Keratinocyte (primary cell): ENCODE results near the gene CR1L. TPM values are rescaled to one million over a fixed set of nuclear protein-coding genes. Genes with fewer than 3 reads are reported as not detected.
A peak's percentile ranks its signal among the peaks of the same experiment; 100 is the strongest.

Experiments
- DNase-seq: peaks from one replicate; pipeline ENCODE4 v3.0.0-alpha.2; 2011; ENCODE audit warnings: low read depth, missing footprints, low spot score
- FAIRE-seq: peaks from 2 replicates; lab custom pipeline; 2011; peaks lifted over from hg19 to GRCh38; lab: Jason Lieb, UNC
- H2AFZ ChIP-seq: 2 replicates; pipeline ENCODE4 v1.6.0; 2012; ENCODE audit warnings: low read length, control low read depth, inconsistent platforms; ENCODE audit not compliant: control insufficient read depth
- H3K27ac ChIP-seq: 2 replicates; pipeline ENCODE4 v1.5.1; 2011; ENCODE audit warnings: low read length; ENCODE audit not compliant: control insufficient read depth, insufficient read depth
- H3K27me3 ChIP-seq: 3 replicates; pipeline ENCODE4 v1.6.0; 2011; ENCODE audit warnings: low read length; ENCODE audit not compliant: control insufficient read depth, insufficient read depth; ENCODE audit errors: extremely low read depth
- H3K36me3 ChIP-seq, 2 experiments: 2 replicates in 1 of 2; 3 replicates in 1 of 2; pipeline ENCODE4 v1.5.1; 2011; ENCODE audit warnings: low read length in 2 of 2, mild to moderate bottlenecking in 1 of 2; ENCODE audit not compliant: control insufficient read depth in 2 of 2, insufficient read depth in 2 of 2; ENCODE audit errors: extremely low read depth in 1 of 2
- H3K4me1 ChIP-seq: 3 replicates; pipeline ENCODE4 v1.5.1; 2011; ENCODE audit warnings: low read length; ENCODE audit not compliant: control insufficient read depth, insufficient read depth; ENCODE audit errors: extremely low read depth
- H3K4me2 ChIP-seq: 3 replicates; pipeline ENCODE4 v1.6.0; 2011; ENCODE audit warnings: low read depth, low read length; ENCODE audit not compliant: control insufficient read depth, insufficient read depth; ENCODE audit errors: extremely low read depth
- H3K4me3 ChIP-seq, 3 experiments: fragments of 200-600 bp in 1 of 3; sonication (generic) in 1 of 3; 2 replicates in 2 of 3; 3 replicates in 1 of 3; pipeline ENCODE4 v1.5.1; 2011 to 2016; ENCODE audit warnings: low read length in 3 of 3, mild to moderate bottlenecking in 3 of 3, control low read depth in 2 of 3, inconsistent platforms in 1 of 3, low read depth in 1 of 3, mixed read lengths in 1 of 3, mixed run types in 1 of 3, moderate library complexity in 1 of 3; ENCODE audit not compliant: control insufficient read depth in 2 of 3, insufficient read depth in 2 of 3; ENCODE audit errors: extremely low read depth in 1 of 3
- H3K79me2 ChIP-seq: 2 replicates; pipeline ENCODE4 v1.6.0; 2012; ENCODE audit warnings: low read length; ENCODE audit not compliant: control insufficient read depth, insufficient read depth
- H3K9ac ChIP-seq: 3 replicates; pipeline ENCODE4 v1.6.0; 2011; ENCODE audit warnings: low read length; ENCODE audit not compliant: control insufficient read depth, insufficient read depth; ENCODE audit errors: extremely low read depth
- H3K9me1 ChIP-seq: 3 replicates; pipeline ENCODE4 v1.6.0; 2011; ENCODE audit warnings: low read length; ENCODE audit not compliant: control insufficient read depth, insufficient read depth; ENCODE audit errors: extremely low read depth
- H3K9me3 ChIP-seq: 2 replicates; pipeline ENCODE4 v1.5.1; 2012; ENCODE audit warnings: low read depth, low read length; ENCODE audit not compliant: control insufficient read depth
- H4K20me1 ChIP-seq: 3 replicates; pipeline ENCODE4 v1.6.0; 2011; ENCODE audit warnings: low read length; ENCODE audit not compliant: control insufficient read depth, insufficient read depth; ENCODE audit errors: extremely low read depth
- EZH2 ChIP-seq: IDR thresholded peaks from one replicate; pipeline ENCODE4 v1.6.1; 2012; ENCODE audit warnings: inconsistent platforms, mild to moderate bottlenecking, low read length, moderate library complexity
- dilution Hi-C: fragments of 300-500 bp; cut with MboI; formaldehyde crosslinking; loops from one replicate; pipeline ENCODE4 v1.7.0; 2020; ENCODE audit warnings: low sequenced_read_pairs; ENCODE audit not compliant: extremely low pct_ligation_motif_present
- polyA plus RNA-seq, 5 experiments: library from polyadenylated mRNA; depleted of rRNA in 3 of 5; stranded (reverse) in 3 of 5; stranded (forward) in 1 of 5; unstranded in 1 of 5; fragments of >200 nt; gene quantifications; 1 replicate in 1 of 5; 2 replicates in 3 of 5; 3 replicates in 1 of 5; pipeline versions ENCODE4 v1.2.1 to v1.2.3, GENCODE V29; 2011 to 2012; ENCODE audit warnings: missing spikeins in 2 of 5, low read depth in 1 of 5, low replicate concordance in 1 of 5
- TF ChIP-seq, protein P1 (sequence below), 3 experiments: IDR thresholded peaks in 1 of 3; conservative IDR thresholded peaks in 1 of 3; optimal IDR thresholded peaks in 1 of 3; 2 replicates in 2 of 3; 3 replicates in 1 of 3; pipeline versions ENCODE3 to v1.5.1; 2011; ENCODE audit warnings: low read length in 3 of 3, mild to moderate bottlenecking in 3 of 3, moderate library complexity in 2 of 3, control low read depth in 1 of 3, inconsistent platforms in 1 of 3; ENCODE audit not compliant: insufficient read depth in 2 of 3; ENCODE audit errors: extremely low read depth in 1 of 3

Gene CR1L
- polyA plus RNA-seq, 1 donor (not counting 4 experiments of a cell fraction or from before 2014, with no cell fraction given): not detected

DNA sequence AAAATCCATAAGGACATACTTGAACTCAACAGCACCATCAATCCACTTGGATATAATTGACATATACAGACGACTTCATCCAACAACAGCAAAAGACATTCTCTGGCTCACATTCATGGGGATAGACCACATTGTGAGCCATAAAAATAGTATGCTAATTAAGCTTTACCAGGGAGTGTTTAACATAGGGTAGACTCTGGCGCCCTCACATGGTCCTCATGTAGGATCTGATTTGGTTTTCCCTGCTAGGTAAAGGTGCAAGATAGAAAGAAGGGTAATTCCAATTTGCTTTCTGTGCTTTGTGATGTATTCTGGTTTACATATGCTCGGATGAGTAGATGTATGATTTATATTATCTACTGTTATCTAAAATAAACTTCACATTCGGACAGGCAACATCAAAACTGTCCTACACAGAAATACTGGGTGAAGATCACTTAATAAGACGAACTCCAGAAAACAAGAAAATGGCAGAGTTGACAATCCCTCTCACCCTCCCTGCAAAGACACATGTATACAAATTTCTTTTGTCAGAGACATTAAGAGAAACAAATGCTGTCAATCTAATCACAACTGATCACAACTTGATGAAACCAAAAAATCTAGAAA, 27.7 kb downstream of the CR1L start:
- no peak for DNase-seq
- H2AFZ ChIP-seq: no peak overlapping the region

DNA sequence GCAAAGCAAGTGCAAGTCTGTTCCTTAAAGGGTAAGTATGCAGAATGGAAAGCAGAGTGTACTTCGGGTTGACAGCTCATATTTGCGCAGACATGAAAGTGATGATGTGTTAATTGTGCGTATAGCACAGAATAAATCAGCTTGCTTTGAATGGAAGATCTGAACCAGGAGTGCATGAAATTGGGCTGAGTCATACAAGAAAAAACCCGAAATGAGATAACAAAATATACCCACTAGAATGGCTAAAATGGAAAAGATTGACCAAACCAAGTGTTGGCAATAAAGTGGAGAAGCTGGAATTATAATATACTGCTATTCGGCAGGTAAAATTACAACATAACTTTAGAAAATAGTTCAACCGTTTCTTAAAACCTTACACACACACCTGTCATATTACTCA, 28.5 kb downstream of the CR1L start:
- no peak for DNase-seq

More for the DNA sequence above, 27.7 kb downstream of the CR1L start:
- Histone ChIP-seq H3K4me3 (no peak overlapping the region), H4K20me1 (no peaks in the 10 kb centered on the region), H3K9me1 (no peaks in the 10 kb centered on the region), H3K79me2 (no peaks in the 10 kb centered on the region), H3K9ac (no peak overlapping the region), H3K9me3 (no peaks in the 10 kb centered on the region), H3K36me3 (no peaks in the 10 kb centered on the region), H3K27me3 (peaks cover 29% of the 10 kb centered on the region), H3K4me1 (no peaks in the 10 kb centered on the region), H3K27ac (no peak overlapping the region), H3K4me2 (no peak overlapping the region)
- TF ChIP-seq, protein P1, sequence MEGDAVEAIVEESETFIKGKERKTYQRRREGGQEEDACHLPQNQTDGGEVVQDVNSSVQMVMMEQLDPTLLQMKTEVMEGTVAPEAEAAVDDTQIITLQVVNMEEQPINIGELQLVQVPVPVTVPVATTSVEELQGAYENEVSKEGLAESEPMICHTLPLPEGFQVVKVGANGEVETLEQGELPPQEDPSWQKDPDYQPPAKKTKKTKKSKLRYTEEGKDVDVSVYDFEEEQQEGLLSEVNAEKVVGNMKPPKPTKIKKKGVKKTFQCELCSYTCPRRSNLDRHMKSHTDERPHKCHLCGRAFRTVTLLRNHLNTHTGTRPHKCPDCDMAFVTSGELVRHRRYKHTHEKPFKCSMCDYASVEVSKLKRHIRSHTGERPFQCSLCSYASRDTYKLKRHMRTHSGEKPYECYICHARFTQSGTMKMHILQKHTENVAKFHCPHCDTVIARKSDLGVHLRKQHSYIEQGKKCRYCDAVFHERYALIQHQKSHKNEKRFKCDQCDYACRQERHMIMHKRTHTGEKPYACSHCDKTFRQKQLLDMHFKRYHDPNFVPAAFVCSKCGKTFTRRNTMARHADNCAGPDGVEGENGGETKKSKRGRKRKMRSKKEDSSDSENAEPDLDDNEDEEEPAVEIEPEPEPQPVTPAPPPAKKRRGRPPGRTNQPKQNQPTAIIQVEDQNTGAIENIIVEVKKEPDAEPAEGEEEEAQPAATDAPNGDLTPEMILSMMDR (optimal IDR thresholded peaks at IDR 0.05 in 1 of 3, IDR thresholded peaks at IDR 0.05 in 1 of 3, conservative IDR thresholded peaks at IDR 0.05 in 1 of 3; ENCODE audit: extremely low read depth in 1 of 3, insufficient read depth in 2 of 3, low read length in 3 of 3): peak; percentile 68 to 75 (median 72)
- TF ChIP-seq EZH2: no peak
- FAIRE-seq: peak; percentile 29
- dilution Hi-C loops: no loop called here

More for the DNA sequence above, 28.5 kb downstream of the CR1L start:
- Histone ChIP-seq H3K9me1 (no peaks in the 10 kb centered on the region), H3K36me3 (no peaks in the 10 kb centered on the region), H3K4me2 (no peak overlapping the region), H3K27ac (no peak overlapping the region), H3K4me3 (no peak overlapping the region), H3K4me1 (no peaks in the 10 kb centered on the region), H4K20me1 (no peaks in the 10 kb centered on the region), H3K9me3 (no peaks in the 10 kb centered on the region), H2AFZ (no peak overlapping the region), H3K9ac (no peak overlapping the region), H3K79me2 (no peaks in the 10 kb centered on the region), H3K27me3 (peaks cover 29% of the 10 kb centered on the region)
- TF ChIP-seq EZH2: no peak
- TF ChIP-seq, protein P1 (optimal IDR thresholded peaks at IDR 0.05 in 1 of 3, IDR thresholded peaks at IDR 0.05 in 1 of 3, conservative IDR thresholded peaks at IDR 0.05 in 1 of 3; ENCODE audit: extremely low read depth in 1 of 3, insufficient read depth in 2 of 3, low read length in 3 of 3): no peak
- FAIRE-seq: no peak
- dilution Hi-C loops: no loop called here
